Glutamatergic neuron (in vitro differentiated cells): ENCODE measurements around the gene CLCN4. TPM values are rescaled to one million over a fixed set of nuclear protein-coding genes. Genes with fewer than 3 reads are reported as not detected.

Experiments used
- DNase-seq: peaks from one replicate; pipeline ENCODE4 v3.0.0; 2022
- H3K27ac Mint-ChIP-seq: one replicate; pipeline ENCODE4 v1.8.0; 2020; ENCODE audit warnings: mild to moderate bottlenecking, mixed read lengths, inconsistent platforms; ENCODE audit not compliant: unreplicated experiment
- H3K27me3 Mint-ChIP-seq: one replicate; pipeline ENCODE4 v1.8.0; 2020; ENCODE audit warnings: mild to moderate bottlenecking, moderate library complexity, mixed read lengths, inconsistent platforms; ENCODE audit not compliant: unreplicated experiment
- H3K36me3 Mint-ChIP-seq: one replicate; pipeline ENCODE4 v1.8.0; 2020; ENCODE audit warnings: mild to moderate bottlenecking, mixed read lengths, inconsistent platforms; ENCODE audit not compliant: unreplicated experiment
- H3K4me1 Mint-ChIP-seq: one replicate; pipeline ENCODE4 v1.8.0; 2020; ENCODE audit warnings: mild to moderate bottlenecking, low read depth, mixed read lengths, inconsistent platforms; ENCODE audit not compliant: unreplicated experiment
- H3K4me3 Mint-ChIP-seq: one replicate; pipeline ENCODE4 v1.8.0; 2020; ENCODE audit warnings: mild to moderate bottlenecking, mixed read lengths, inconsistent platforms; ENCODE audit not compliant: unreplicated experiment
- H3K9me3 Mint-ChIP-seq: one replicate; pipeline ENCODE4 v1.8.0; 2020; ENCODE audit warnings: mild to moderate bottlenecking, moderate library complexity, mixed read lengths, inconsistent platforms; ENCODE audit not compliant: unreplicated experiment
- CTCF ChIP-seq: fragments of 200-600 bp; sonication (generic); IDR thresholded peaks from one replicate; pipeline ENCODE4 v1.5.0; 2021; ENCODE audit not compliant: partially characterized antibody, unreplicated experiment
- total RNA-seq: library from RNA; stranded (reverse); fragmentation: NEBNext Ultra II Directional; extraction: Animal tissue kit (Norgen Biotek cat#: 25700); gene quantifications from one replicate; pipeline ENCODE4 v1.2.1, GENCODE V29; 2021; ENCODE audit not compliant: unreplicated experiment

CLCN4 gene
- total RNA-seq, 1 donor from 2014 or later = 64.7 TPM

GRCh38 chrX:10157543-10157942 is 768 bp downstream of the CLCN4 start:
- TF ChIP-seq CTCF = no peak
- Mint-ChIP-seq H3K9me3 (peaks cover 9% of the 10 kb centered on the region), H3K4me3 (peak overlapping the region; percentile 87), H3K27ac (peak overlapping the region; percentile 88), H3K4me1 (peaks cover 20% of the 10 kb centered on the region), H3K27me3 (peaks cover 8% of the 10 kb centered on the region), H3K36me3 (no peaks in the 10 kb centered on the region)
- DNase-seq = no peak

- Mint-ChIP-seq H3K4me1 (peaks cover 20% of the 10 kb centered on the region), H3K27me3 (peaks cover 8% of the 10 kb centered on the region), H3K27ac (peak overlapping the region; percentile 95), H3K4me3 (peak overlapping the region; percentile 93), H3K9me3 (peaks cover 9% of the 10 kb centered on the region), H3K36me3 (no peaks in the 10 kb centered on the region)
- DNase-seq = peak; percentile 84
- no peak for TF ChIP-seq CTCF
Observed at GRCh38 chrX:10158279-10159144, 1.7 kb downstream of the CLCN4 start.

- H3K4me3 Mint-ChIP-seq = peak overlapping the region; percentile 93
- H3K4me1 Mint-ChIP-seq = peaks cover 20% of the 10 kb centered on the region
- peak overlapping the region; percentile 95 for H3K27ac Mint-ChIP-seq
- no peaks in the 10 kb centered on the region for H3K36me3 Mint-ChIP-seq
- DNase-seq = peak; percentile 25
- peaks cover 8% of the 10 kb centered on the region for H3K27me3 Mint-ChIP-seq
- peaks cover 9% of the 10 kb centered on the region for H3K9me3 Mint-ChIP-seq
- no peak for TF ChIP-seq CTCF
Observed at GRCh38 chrX:10159145-10159468, 2.3 kb downstream of the CLCN4 start.

GRCh38 chrX:10160211-10160610 is 3.4 kb downstream of the CLCN4 start:
- Mint-ChIP-seq H3K27ac (peak overlapping the region; percentile 91), H3K4me3 (peak overlapping the region; percentile 93), H3K36me3 (no peaks in the 10 kb centered on the region), H3K9me3 (peaks cover 9% of the 10 kb centered on the region), H3K4me1 (peaks cover 20% of the 10 kb centered on the region), H3K27me3 (peaks cover 8% of the 10 kb centered on the region)
- no peak for DNase-seq
- no peak for TF ChIP-seq CTCF

GRCh38 chrX:10163031-10163430 is 6.3 kb downstream of the CLCN4 start:
- Mint-ChIP-seq H3K36me3 (no peaks in the 10 kb centered on the region), H3K9me3 (peaks cover 10% of the 10 kb centered on the region)

More at GRCh38 chrX:10163031-10163430, 6.3 kb downstream of the CLCN4 start:
- no peak overlapping the region for H3K27ac Mint-ChIP-seq
- peaks cover 15% of the 10 kb centered on the region for H3K4me1 Mint-ChIP-seq
- peaks cover 8% of the 10 kb centered on the region for H3K27me3 Mint-ChIP-seq
- no peak overlapping the region for H3K4me3 Mint-ChIP-seq
- no peak for TF ChIP-seq CTCF
- DNase-seq = no peak
